HG03045 (cell line): ENCODE results near the gene RNF150.

Source experiments
- ATAC-seq: cut with Tn5 transposase; IDR thresholded peaks from one replicate; pipeline ENCODE4 v1.9.1; 2021; ENCODE audit warnings: mild to moderate bottlenecking, moderate library complexity; ENCODE audit not compliant: unreplicated experiment

Gene RNF150

GRCh38 chr4:140989944-140990343 is 143.3 kb downstream of the RNF150 start:
- no peak for ATAC-seq

- ATAC-seq = no peak
Observed at GRCh38 chr4:140986045-140986444, 147.2 kb downstream of the RNF150 start.

- no peak for ATAC-seq
Observed at GRCh38 chr4:140982613-140983340, 150.5 kb downstream of the RNF150 start.

- no peak for ATAC-seq
Observed at GRCh38 chr4:140980426-140981200, 152.7 kb downstream of the RNF150 start.

- ATAC-seq = no peak
Observed at GRCh38 chr4:140976768-140977167, 156.5 kb downstream of the RNF150 start.

- no peak for ATAC-seq
Observed at GRCh38 chr4:140971077-140971792, 162.0 kb downstream of the RNF150 start.

GRCh38 chr4:140969296-140969695 is 164.0 kb downstream of the RNF150 start:
- no peak for ATAC-seq

GRCh38 chr4:140968371-140968770 is 164.9 kb downstream of the RNF150 start:
- ATAC-seq = no peak

- no peak for ATAC-seq
Observed at GRCh38 chr4:140963883-140964282, 169.4 kb downstream of the RNF150 start.

- no peak for ATAC-seq
Observed at GRCh38 chr4:140955641-140956040, 177.6 kb downstream of the RNF150 start.

- no peak for ATAC-seq
Observed at GRCh38 chr4:140952717-140953116, 180.6 kb downstream of the RNF150 start.

- ATAC-seq = no peak
Observed at GRCh38 chr4:140947506-140947905, 185.8 kb downstream of the RNF150 start.

GRCh38 chr4:140945106-140945505 is 188.2 kb downstream of the RNF150 start:
- no peak for ATAC-seq

- ATAC-seq = no peak
Observed at GRCh38 chr4:140944572-140944971, 188.7 kb downstream of the RNF150 start.

- ATAC-seq = no peak
Observed at GRCh38 chr4:140944199-140944515, 189.1 kb downstream of the RNF150 start.

- no peak for ATAC-seq
Observed at GRCh38 chr4:140943486-140944198, 189.6 kb downstream of the RNF150 start.

- no peak for ATAC-seq
Observed at GRCh38 chr4:140940589-140940988, 192.7 kb downstream of the RNF150 start.

- no peak for ATAC-seq
Observed at GRCh38 chr4:140937866-140938265, 195.4 kb downstream of the RNF150 start.

GRCh38 chr4:140935254-140935653 is 198.0 kb downstream of the RNF150 start:
- no peak for ATAC-seq

- ATAC-seq = no peak
Observed at GRCh38 chr4:140932501-140933045, 200.7 kb downstream of the RNF150 start.

- no peak for ATAC-seq
Observed at GRCh38 chr4:140931911-140932310, 201.4 kb downstream of the RNF150 start.
